GM19023 (cell line): Measurements from ENCODE around the gene NFIB.

Experiments
- ATAC-seq: cut with Tn5 transposase; IDR thresholded peaks from one replicate; pipeline ENCODE4 v1.9.1; 2021; ENCODE audit warnings: mild to moderate bottlenecking, moderate library complexity; ENCODE audit not compliant: unreplicated experiment

Gene NFIB

DNA sequence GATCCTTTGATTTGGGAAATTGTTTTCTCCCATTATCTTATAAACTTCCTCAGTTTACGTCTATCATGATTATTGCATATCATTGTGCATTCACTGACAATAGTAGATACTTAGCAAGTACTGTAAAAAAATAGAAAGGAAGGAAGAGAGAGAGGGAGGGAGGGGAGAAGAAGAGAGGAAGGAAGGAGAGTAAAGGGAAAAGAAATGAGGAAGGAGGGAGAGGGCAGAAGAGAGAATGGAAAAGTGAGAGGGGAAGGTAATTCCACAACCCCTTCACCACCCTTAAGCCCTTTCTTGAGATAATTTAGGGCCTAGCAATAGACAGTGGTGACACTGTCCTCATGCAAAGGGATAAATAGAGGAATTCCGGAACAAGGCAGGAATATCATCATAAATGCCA, 64.4 kb downstream of the NFIB start:
- no peak for ATAC-seq

GRCh38 chr9:14248149-14248548, 65.8 kb downstream of the NFIB start:
- ATAC-seq, result no peak

DNA sequence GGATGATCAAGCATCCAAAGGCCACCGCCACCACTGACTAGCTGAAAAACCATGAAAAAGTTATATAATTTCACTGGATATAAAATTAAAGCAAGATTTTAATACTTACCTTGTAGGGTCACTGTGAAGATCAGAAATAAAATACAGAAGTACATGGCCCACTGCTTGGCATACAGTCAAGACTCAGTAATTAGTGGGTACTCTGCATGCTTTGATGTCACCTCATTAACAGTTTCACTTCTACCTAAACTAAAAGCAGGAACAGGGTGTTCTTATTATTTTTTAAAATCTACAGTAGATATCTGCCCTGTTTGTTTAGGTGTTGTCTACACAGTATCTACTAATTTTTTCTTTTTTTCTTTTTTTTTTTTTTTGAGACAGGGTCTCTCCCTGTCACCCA, 66.4 kb downstream of the NFIB start:
- ATAC-seq, result no peak

DNA sequence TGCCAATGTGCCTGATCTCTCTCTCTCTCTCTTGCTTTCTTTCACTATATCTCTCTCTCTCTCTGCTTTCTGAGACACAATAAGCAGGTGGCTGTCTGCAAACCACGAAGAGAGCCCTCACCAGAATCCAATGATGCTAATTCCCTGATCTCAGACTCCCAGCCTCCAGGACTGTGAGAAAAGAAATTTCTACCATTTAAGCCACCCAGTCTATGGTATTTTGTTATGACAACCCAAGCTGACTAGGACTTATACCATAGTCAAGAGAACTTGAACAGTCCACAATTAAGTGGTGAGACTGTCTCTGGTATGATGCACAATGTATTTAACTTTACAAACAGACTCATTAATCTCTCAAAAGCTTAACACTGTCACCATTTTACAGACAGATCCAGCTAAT, 67.0 kb downstream of the NFIB start:
- no peak for ATAC-seq

- no peak for ATAC-seq
Observed at GRCh38 chr9:14245901-14246525, 67.9 kb downstream of the NFIB start.

DNA sequence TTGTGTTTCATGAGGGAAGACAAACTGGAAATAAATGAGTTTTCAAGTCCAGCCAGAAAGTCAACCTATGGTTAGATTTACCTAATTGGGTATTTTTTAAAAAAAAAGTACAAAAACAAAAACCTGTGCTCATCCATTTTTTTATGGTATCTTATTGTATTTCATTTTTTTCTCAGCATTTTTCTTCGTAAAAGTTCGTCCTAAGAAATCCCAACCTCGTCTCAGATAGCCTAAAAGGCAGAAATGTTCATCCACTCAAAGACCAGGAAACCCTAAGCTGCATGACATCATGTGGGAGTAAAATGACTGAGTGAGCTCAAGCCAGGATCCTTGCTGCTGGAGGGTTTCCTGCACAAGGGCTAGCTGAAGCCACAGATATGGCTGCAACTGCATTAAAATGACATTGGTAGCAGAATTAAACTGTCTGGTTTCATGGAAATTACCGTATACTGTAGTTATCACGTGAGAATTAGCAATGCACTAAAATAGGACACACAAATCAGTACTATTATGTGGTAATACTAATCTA, 70.4 kb downstream of the NFIB start:
- ATAC-seq, result no peak

GRCh38 chr9:14242150-14242805, 71.7 kb downstream of the NFIB start:
- no peak for ATAC-seq

GRCh38 chr9:14240537-14240936, 73.4 kb downstream of the NFIB start:
- no peak for ATAC-seq

DNA sequence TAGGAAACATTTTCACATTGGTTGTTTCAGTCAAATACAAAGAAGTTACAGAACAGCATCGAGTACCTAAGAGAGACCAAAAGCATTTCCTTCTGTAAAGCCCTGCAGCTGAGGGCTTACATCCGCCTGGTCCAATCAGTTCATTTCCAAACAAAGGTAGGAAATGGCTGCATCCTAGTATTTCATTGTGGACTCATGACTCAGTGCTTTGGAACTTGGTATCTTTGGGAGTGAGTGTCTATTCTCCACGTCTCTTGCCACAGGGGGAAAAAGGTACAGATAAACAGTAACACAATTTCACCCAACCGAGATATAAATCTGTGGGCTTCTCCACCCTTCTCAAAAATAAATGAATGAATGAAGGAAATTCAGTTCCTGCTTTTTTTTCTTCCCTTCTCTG, 75.4 kb downstream of the NFIB start:
- no peak for ATAC-seq

DNA sequence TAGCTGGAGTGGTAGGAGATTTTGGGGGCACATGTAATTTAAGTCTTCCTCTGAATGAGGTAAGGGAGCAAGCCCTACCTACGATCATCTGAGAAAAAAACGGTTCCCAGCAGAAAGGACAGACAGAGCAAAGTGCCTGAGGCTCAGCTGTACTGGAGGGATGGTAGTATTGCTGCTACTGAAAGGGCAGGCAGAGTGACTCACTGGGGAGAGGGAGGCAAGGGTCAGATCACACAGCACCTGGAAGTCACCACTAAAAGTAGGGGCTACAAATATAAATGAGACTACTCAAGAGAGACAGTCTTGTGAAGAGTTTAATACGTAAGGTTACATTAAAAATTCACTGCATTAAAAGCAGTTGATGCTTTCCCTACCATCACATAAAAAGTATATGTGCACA, 75.9 kb downstream of the NFIB start:
- no peak for ATAC-seq

DNA sequence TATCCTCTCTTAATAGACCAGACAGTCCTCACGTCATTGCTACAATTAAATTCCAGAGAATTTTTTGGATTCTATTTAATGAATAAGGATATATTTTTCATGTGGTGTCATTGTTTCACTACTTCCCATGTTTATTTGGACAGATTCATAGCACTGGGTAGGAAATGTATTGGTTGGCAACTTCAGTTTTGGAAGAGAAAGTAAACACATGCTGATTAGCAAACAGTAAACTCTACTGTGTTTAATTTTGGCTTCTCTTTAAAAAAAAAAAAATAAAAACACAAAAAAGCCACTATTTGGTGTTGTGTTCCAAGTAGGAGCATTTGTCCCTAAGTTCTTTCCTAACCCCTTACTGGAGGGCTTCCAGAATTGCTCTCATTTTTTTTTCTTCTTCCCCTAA, 77.3 kb downstream of the NFIB start:
- no peak for ATAC-seq

- no peak for ATAC-seq
Observed at GRCh38 chr9:14232111-14232510, 81.8 kb downstream of the NFIB start.

DNA sequence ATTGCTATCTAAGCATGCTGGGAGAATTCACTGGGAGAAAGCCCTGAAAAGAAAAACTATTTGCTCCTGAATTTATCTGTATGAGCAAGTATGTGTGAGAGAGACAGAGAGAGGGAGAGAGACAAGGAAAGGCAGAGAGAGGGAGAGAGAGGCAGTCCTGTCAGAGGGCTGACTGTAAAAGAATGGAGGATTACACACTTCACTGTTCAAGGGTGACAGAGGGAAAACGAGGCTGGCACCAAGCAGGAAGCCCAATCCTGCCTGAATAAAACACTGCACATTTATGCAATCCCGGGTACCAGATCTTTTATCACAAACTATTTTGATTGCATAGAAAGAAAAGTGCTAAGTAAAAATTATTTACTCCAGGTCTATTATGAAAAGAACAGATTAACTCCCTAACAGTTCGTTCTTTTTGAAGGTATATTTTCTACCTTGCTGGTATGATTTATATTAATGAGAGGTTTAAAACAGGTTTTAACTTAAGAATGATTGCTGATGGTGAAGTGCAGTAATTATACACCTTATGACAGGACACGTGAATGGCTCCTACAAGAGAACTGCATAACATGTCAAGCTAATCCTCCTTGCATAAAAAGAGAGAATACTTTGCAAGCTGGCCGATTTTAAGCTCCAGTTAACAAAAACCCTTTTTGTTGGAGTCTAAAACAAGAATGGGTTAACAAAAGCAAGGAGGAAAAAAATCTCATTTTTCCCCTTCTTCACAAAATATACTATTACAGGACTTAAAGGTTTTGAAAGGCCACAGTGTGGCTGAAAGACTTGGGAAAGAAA, 82.5 kb downstream of the NFIB start:
- ATAC-seq, result no peak

GRCh38 chr9:14228602-14229001, 85.3 kb downstream of the NFIB start:
- no peak for ATAC-seq

DNA sequence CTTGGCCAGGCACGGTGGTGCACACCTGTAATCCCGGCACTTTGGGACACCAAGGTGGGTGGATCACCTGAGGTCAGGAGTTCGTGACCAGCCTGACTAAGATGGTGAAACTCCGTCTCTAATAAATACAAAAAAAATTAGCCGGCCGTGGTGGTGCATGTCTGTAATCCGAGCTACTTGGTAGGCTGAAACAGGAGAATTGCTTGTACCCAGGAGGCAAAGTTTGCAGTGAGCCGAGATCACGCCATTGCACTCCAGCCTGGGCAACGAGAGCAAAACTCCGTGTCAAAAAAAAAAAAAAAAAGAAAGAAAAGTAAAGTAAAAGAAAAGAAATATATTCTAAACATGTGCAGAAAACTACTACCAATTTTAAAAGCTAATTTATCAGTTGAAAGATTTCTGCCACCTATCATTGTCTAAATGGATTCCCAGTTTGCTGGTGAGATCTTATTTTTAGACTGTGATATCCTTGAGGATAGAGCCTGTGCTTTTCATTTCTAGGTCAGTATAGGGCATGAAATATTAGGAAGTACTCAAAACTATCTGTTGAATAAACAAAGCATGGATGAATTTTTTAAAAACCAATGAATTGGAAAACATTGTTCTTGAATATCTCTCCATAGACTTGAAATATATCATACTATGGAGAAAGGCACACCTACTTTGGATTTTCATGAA, 86.9 kb downstream of the NFIB start:
- no peak for ATAC-seq

DNA sequence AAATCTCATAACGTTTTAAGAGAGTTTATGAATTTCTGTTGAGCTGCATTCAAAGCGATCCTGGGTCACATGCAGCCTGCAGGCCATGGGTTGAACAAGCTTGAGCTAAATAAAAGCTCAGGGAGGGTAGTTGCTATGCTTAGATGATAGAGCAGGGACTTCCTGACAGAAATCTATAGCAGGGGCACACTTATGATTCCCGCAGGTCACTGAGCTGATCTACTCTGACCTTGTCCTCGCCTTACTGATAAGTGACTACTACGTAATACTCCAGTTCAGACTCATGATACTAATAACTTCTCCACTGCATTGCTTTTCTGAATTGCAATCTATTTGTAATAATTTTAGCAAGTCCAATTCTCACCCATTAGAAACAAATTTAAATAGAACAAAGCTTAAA, 90.9 kb downstream of the NFIB start:
- ATAC-seq, result no peak

DNA sequence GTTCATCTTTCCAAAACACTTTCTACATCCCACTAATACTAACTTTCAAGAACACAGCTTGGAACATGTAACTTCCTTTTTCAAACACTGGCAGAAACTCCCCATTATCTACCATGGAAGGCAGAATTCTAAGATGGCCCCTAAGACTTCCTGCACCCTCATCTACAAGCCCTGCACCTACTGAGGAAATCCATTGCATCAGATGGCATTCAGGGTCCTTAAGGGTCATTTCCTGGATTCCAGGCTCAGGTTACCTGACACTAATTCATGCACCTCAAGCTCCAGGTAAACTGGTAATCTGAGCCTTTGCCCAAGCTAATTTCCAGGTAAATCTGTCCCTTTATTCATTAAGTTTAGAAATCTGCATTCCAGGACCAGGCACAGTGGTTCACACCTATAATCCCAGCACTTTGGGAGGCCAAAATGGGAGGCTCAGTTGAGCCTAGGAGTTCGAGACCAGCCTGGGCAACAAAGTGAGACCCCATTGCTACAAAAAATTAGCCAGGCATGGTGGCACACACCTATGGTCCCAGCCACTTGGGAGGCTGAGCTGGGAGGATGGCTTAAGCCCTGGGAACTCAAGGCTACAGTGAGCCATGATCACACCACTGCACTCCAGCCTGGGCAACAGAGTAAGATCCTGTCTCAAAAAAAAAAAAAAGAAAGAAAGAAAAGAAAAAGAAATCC, 91.6 kb downstream of the NFIB start:
- no peak for ATAC-seq

DNA sequence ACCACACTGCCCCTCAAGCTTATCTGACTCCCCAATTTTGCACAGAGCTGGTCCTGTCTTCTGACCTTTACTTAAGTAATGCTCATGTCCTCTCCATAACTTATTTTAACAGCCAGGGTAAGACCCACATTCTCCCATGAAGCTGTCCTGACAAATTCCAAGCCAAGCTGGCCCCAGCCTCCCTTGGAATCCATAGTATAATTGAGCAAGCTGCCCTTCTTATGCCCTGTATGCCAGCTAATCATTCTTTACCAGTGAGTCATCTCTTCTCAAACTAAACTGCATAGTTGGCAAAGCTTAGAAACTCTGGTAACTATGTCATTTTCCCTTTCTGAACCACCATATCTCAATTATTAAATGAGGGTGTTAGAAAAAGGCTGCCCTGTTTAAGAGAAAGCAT, 92.4 kb downstream of the NFIB start:
- no peak for ATAC-seq

DNA sequence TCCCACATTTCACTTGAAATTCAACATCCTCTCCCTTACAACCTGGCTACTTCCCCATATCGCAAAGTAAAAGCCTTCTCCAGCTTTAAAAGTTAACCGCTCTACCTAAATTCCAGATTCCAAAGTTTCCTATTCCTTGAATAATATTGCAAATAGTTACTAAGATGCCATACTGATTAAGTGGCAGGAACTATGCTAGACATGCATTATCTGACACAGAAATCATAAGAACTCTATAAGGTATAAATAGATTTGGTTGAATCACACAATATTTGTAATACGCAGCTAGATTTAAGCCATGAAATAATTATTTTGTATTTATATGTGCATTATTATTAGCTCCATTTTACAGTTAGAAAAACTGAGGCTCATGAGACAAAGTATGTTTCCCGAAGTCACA, 92.8 kb downstream of the NFIB start:
- no peak for ATAC-seq

DNA sequence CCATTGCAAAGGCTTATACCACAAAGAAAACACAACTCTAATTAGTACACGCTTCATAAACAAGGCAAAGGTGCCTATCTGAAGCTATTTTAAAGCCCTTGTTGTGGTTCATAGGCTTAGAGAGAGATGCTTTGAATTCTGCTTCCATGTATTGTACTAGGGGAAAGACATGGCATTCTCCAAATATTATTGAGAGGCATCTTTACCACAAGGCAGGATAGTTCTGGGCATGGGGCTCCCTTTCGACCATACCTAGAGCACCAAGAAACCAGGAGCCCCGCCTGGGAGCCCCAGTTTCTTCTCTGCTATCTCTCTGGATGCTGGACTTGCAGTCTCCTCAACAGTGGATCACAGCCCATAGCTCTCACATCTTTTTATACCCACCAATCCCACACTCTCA, 93.7 kb downstream of the NFIB start:
- ATAC-seq, result no peak

- ATAC-seq, result no peak
Observed at GRCh38 chr9:14219850-14220249, 94.1 kb downstream of the NFIB start.
